ENCODE measurements around the gene CRACR2A. TPM values are rescaled to one million over a fixed set of nuclear protein-coding genes. Genes with fewer than 3 reads are reported as not detected.

CRACR2A gene
- total and polyA plus RNA-seq, 2 of the 13 experiments (the other 11 are each of a cell fraction or from before 2014, with no cell fraction given) = 0.09 to 0.20 TPM

- TF ChIP-seq MZF1 (CRISPR knock-in tag; IDR thresholded peaks at IDR 0.05; ENCODE audit: borderline replicate concordance) (no peak), ZNF839 (CRISPR knock-in tag; IDR thresholded peaks at IDR 0.05; ENCODE audit: borderline replicate concordance) (no peak), FOSL1 (CRISPR knock-in tag; IDR thresholded peaks at IDR 0.05; ENCODE audit: borderline replicate concordance) (no peak), CENPT (CRISPR knock-in tag; IDR thresholded peaks at IDR 0.05; ENCODE audit: low read depth) (no peak), ZSCAN29 (CRISPR knock-in tag; conservative IDR thresholded peaks at IDR 0.05) (no peak), ZNF142 (CRISPR knock-in tag; IDR thresholded peaks at IDR 0.05) (no peak), ZNF614 (CRISPR knock-in tag; IDR thresholded peaks at IDR 0.05; ENCODE audit: borderline replicate concordance) (no peak)
- no peak for ATAC-seq
- intact Hi-C loops (cut with micrococcal nuclease; ENCODE audit: unreplicated experiment) = no loop called here
- no TSS peak for BruUV-seq (replicated peaks)
- Histone ChIP-seq H3K79me2 (ENCODE audit: insufficient read depth, low read length) (no peaks in the 10 kb centered on the region), H3K27me3 (ENCODE audit: control insufficient read depth in 1 of 2, insufficient read depth in 2 of 2, low read length in 2 of 2) (peaks cover 4 to 26% of the 10 kb centered on the region in 2 experiments; a peak in 4 of 5 replicates), H3K4me3 (replicated peaks in 1 of 3; ENCODE audit: insufficient read depth in 1 of 3, low read depth in 2 of 3, low read length in 3 of 3) (no peak overlapping the region), H3K4me2 (ENCODE audit: low read depth, low read length) (no peak overlapping the region), H2AFZ (ENCODE audit: low read length) (no peak overlapping the region), H3K9ac (ENCODE audit: insufficient read depth, low read depth, low read length) (no peak overlapping the region), H3K4me1 (ENCODE audit: insufficient read depth, low read length) (no peaks in the 10 kb centered on the region), H3K36me3 (replicated peaks in 1 of 2; ENCODE audit: control insufficient read depth in 1 of 2, insufficient read depth in 2 of 2, low read length in 2 of 2) (no peaks in the 10 kb centered on the region), H4K20me1 (ENCODE audit: insufficient read depth, low read length) (no peaks in the 10 kb centered on the region), H3K27ac (ENCODE audit: extremely low read length, insufficient read depth, low read length) (no peak overlapping the region), H3K9me3 (ENCODE audit: low read length) (no peaks in the 10 kb centered on the region)
- 15% methylated on average over 6 of the region's 8 CpGs for WGBS (ENCODE audit: low lambda C conversion rate)
- POLR2A ChIA-PET = no interaction called here
- no peak for DNase-seq (ENCODE audit: low spot score)
- no peak for FAIRE-seq
- CTCF ChIA-PET (ENCODE audit: low intra/inter-chr PET ratio, low total read pairs) = no interaction called here
- in situ Hi-C loops (cut with HindIII; ENCODE audit: extremely low pct_ligation_motif_present, low pct_unique_long_range_greater_than_20kb) = no loop called here
Measured at GRCh38 chr12:3630111-3630510, 122.8 kb downstream of the CRACR2A start.

Data from HepG2 (cell line).